Neural crest cell (in vitro differentiated cells): Measurements from ENCODE around the gene CFAP20DC. TPM values are rescaled to one million over a fixed set of nuclear protein-coding genes. Genes with fewer than 3 reads are reported as not detected.

Experiments
- DNase-seq: peaks from one replicate; pipeline ENCODE4 v3.0.0; 2021; ENCODE audit warnings: low read depth, mixed read lengths, low spot score
- H3K27ac Mint-ChIP-seq: one replicate; pipeline ENCODE4 v1.8.0; 2021; ENCODE audit warnings: mild to moderate bottlenecking, mixed read lengths; ENCODE audit not compliant: unreplicated experiment
- H3K27me3 Mint-ChIP-seq: 2 replicates; pipeline ENCODE4 v1.8.0; 2021; ENCODE audit warnings: low read depth, mild to moderate bottlenecking, mixed read lengths
- H3K36me3 Mint-ChIP-seq: 2 replicates; pipeline ENCODE4 v1.8.0; 2021; ENCODE audit warnings: low read depth, mild to moderate bottlenecking, mixed read lengths
- H3K4me1 Mint-ChIP-seq: 2 replicates; pipeline ENCODE4 v1.8.0; 2021; ENCODE audit warnings: mixed read lengths
- H3K4me3 Mint-ChIP-seq: one replicate; pipeline ENCODE4 v1.8.0; 2021; ENCODE audit warnings: mild to moderate bottlenecking, mixed read lengths
- H3K9me3 Mint-ChIP-seq: 2 replicates; pipeline ENCODE4 v1.8.0; 2021; ENCODE audit warnings: mixed read lengths
- total RNA-seq: library from RNA; stranded (reverse); gene quantifications from 2 replicates; pipeline ENCODE4 v1.2.1, GENCODE V29; 2021
- TF ChIP-seq, protein P1 (sequence below): fragments of 200-600 bp; sonication (generic); conservative IDR thresholded peaks from 2 replicates; pipeline ENCODE4 v1.5.0; 2021; ENCODE audit warnings: antibody characterized with exemption, mild to moderate bottlenecking

Gene CFAP20DC
- total RNA-seq, 1 donor from 2014 or later: 10.4 TPM

DNA sequence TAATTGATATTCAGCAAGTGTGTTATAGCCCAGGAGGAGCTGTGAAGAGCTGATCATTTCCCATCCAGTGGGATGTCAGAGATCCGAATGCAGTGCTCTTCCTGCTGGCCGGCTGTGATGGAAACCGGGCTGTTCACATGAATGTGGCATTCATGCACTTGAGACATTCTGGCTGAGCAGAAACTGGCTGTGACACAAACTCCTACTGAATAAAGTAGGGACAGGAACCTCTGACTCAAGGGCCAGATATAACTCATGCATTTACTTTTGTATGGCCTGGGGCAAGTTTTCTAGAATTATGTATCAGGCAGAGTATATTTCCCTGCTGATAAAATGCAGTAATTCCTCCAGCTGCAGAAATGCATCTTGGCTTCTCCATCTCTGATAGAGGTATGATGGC is 299.9 kb downstream of the CFAP20DC start:
- Mint-ChIP-seq H3K9me3 (no peaks in the 10 kb centered on the region), H3K4me3 (no peak overlapping the region), H3K4me1 (no peaks in the 10 kb centered on the region), H3K36me3 (no peaks in the 10 kb centered on the region), H3K27me3 (no peaks in the 10 kb centered on the region), H3K27ac (no peak overlapping the region)
- TF ChIP-seq, protein P1, sequence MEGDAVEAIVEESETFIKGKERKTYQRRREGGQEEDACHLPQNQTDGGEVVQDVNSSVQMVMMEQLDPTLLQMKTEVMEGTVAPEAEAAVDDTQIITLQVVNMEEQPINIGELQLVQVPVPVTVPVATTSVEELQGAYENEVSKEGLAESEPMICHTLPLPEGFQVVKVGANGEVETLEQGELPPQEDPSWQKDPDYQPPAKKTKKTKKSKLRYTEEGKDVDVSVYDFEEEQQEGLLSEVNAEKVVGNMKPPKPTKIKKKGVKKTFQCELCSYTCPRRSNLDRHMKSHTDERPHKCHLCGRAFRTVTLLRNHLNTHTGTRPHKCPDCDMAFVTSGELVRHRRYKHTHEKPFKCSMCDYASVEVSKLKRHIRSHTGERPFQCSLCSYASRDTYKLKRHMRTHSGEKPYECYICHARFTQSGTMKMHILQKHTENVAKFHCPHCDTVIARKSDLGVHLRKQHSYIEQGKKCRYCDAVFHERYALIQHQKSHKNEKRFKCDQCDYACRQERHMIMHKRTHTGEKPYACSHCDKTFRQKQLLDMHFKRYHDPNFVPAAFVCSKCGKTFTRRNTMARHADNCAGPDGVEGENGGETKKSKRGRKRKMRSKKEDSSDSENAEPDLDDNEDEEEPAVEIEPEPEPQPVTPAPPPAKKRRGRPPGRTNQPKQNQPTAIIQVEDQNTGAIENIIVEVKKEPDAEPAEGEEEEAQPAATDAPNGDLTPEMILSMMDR: no peak
- DNase-seq: no peak

DNA sequence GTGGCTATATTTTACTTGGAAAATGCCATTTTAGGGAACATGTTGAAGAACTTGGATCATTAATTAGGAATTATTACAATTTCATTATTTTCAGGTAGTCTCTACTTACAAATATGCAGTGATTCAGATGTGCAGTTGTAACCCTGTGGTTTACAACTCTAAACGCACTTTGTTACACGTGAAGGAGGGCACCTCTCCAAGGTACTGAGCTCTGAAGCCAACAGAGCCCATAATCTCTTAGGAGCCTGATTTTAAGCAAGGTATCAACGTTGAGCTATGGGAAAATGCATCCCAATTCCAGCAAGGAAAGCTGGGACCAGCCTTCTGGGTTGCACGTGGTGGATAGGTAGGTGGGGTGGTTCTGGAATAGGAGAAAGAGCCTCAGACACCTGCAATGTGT is 301.8 kb downstream of the CFAP20DC start:
- DNase-seq: no peak
- Mint-ChIP-seq H3K4me3 (no peak overlapping the region), H3K27me3 (no peaks in the 10 kb centered on the region), H3K36me3 (no peaks in the 10 kb centered on the region), H3K4me1 (no peaks in the 10 kb centered on the region), H3K27ac (no peak overlapping the region), H3K9me3 (no peaks in the 10 kb centered on the region)
- TF ChIP-seq, protein P1: no peak

DNA sequence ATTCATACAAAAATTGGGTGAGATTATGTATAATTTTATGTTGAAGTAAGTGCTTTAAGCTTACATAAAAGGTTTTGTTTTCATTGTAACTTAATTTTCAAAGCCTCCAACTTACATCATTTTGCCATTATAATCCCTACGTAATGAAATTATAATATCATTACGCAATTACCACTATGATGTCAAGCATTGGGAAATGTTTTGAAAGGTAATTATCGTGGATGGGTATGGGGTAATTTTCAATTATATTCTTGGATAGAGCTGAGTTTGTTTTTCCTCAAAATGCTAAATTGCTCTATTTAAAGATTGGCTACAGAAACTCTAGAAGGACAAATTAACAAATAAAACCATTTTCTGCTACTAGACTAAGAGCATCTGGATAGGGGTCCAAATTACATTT is 303.1 kb downstream of the CFAP20DC start:
- Mint-ChIP-seq H3K4me1 (no peaks in the 10 kb centered on the region), H3K9me3 (no peaks in the 10 kb centered on the region), H3K27me3 (no peaks in the 10 kb centered on the region), H3K27ac (no peak overlapping the region), H3K36me3 (peaks cover 6% of the 10 kb centered on the region), H3K4me3 (no peak overlapping the region)
- DNase-seq: no peak
- TF ChIP-seq, protein P1: no peak

DNA sequence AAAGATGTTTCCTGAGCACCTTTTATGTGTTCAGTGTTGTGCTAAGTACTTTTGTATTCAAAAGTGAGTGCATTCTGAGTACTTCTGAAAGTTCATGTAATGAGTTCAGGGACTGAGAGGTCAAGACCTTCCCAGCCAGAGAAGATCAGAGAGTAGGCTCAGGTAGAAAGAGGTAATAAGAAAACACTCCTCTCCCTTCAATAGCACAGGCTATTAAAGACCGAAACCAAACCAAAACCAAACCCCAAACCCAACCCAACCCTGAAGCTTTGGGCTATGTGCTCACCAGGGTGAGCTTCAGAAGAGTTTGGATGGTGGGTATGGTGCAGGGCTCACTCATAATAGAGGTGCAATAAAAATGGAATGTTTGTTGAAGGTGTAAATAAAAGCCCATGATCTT is 306.5 kb downstream of the CFAP20DC start:
- peaks cover 5% of the 10 kb centered on the region for H3K9me3 Mint-ChIP-seq
- TF ChIP-seq, protein P1: no peak
- peaks cover 13% of the 10 kb centered on the region for H3K36me3 Mint-ChIP-seq
- H3K27ac Mint-ChIP-seq: no peak overlapping the region
- no peaks in the 10 kb centered on the region for H3K4me1 Mint-ChIP-seq
- no peaks in the 10 kb centered on the region for H3K27me3 Mint-ChIP-seq
- no peak overlapping the region for H3K4me3 Mint-ChIP-seq
- no peak for DNase-seq

DNA sequence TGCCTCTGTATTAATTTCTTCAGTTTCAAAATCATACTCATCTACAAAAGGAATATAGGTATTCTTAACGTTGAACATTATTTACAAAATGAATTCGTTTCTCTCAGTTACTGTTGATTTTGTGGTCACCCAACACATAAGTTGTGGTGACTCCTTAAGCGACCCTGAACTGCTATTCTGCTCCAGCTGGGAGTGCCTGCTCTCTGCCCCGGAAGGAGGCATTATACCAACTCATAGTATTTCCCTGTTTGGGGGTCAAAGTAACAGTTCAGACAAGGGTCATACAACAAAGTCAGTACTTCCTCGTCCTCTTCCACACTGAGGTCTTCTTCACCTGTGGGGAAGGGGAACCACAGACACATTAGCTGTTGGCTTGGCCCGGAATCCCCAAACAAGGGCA is 307.6 kb downstream of the CFAP20DC start:
- H3K4me3 Mint-ChIP-seq: no peak overlapping the region
- H3K27ac Mint-ChIP-seq: no peak overlapping the region
- H3K36me3 Mint-ChIP-seq: peaks cover 14% of the 10 kb centered on the region
- DNase-seq: no peak
- H3K4me1 Mint-ChIP-seq: no peaks in the 10 kb centered on the region
- TF ChIP-seq, protein P1: no peak
- H3K27me3 Mint-ChIP-seq: no peaks in the 10 kb centered on the region
- peaks cover 6% of the 10 kb centered on the region for H3K9me3 Mint-ChIP-seq

DNA sequence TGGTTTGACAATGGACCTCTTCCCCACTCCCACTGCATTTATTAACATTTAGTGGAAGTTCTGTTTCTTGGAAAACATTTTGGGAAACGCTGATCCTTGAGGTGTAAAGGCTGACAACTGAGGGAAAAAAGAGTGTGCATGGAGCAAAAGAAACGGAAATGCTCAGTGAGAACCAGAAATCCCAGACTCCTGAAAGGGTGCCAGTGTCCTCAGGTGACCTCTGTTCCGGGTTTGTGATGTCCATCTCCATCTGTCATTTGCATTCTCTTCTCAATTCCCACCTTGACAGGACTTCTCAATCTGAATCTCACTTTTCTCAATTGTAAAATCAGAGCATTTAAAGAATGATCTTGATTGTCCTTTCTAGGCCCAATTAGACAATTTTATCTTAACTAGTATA is 312.2 kb downstream of the CFAP20DC start:
- H3K9me3 Mint-ChIP-seq: peaks cover 9% of the 10 kb centered on the region

More for the DNA sequence above, 312.2 kb downstream of the CFAP20DC start:
- Mint-ChIP-seq H3K27ac (no peak overlapping the region), H3K4me3 (no peak overlapping the region), H3K4me1 (no peaks in the 10 kb centered on the region), H3K36me3 (peaks cover 17% of the 10 kb centered on the region), H3K27me3 (no peaks in the 10 kb centered on the region)
- TF ChIP-seq, protein P1: no peak
- no peak for DNase-seq
